GM12864 (cell line): ENCODE results near the gene ASCC2.

Source experiments
- DNase-seq: peaks from one replicate; pipeline ENCODE4 v3.0.0-alpha.2; 2011; ENCODE audit warnings: low read depth
- H3K4me3 ChIP-seq: 2 replicates; pipeline ENCODE4 v1.5.1; 2011; ENCODE audit warnings: mild to moderate bottlenecking, low read depth, low read length, control low read depth
- CTCF ChIP-seq: IDR thresholded peaks from 2 replicates; pipeline ENCODE4 v1.5.1; 2011; ENCODE audit warnings: low read depth, mild to moderate bottlenecking, moderate library complexity, low read length, control low read depth, inconsistent platforms; ENCODE audit errors: missing control alignments

The ASCC2 gene

DNA sequence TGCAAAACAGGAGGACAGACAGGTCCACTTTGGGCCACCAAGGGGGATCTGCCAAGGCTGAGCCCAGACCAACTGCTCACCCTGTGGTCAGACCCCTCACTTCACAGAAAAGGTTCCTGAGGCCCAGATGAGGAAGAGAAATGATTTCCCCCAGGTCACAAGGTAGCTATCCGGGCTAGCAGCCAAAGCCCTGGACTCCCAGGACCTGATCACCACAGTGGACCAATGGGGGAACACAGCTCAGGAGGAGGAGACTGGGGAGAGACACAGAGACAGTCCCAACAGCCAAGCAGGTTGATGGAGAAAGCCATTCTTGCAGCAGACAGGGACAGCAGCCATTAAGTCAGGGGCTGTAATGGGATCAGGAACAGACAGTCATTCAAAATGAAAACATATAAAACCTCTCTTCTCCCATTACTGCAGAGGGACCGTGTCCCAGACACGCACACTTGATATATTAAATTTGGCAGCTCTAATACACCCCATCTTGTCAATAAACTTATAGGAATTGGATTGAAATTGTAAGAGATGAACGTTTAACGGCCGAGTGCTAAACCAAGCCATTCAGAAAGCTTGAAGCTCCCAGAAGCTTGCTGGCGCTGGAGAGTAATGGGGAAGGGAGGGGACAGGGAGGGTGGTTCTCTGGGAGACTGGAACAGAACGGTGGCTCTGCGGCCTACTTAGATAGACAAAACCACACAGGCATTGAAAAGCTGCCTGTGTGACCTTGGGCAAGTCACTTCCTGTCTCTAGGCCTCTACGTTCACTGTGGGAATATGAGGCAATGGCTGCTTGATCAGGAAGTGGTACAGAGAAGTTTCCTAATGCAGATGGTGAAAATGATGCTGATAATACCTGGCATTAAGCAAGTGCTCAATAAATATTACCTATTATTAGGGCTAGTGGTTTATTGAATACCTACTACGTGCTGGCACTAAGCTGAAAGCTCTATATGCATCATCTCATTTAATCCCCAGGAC lies 87.2 kb downstream of the ASCC2 start:
- no peak for TF ChIP-seq CTCF
- H3K4me3 ChIP-seq, result no peak overlapping the region
- no peak for DNase-seq

DNA sequence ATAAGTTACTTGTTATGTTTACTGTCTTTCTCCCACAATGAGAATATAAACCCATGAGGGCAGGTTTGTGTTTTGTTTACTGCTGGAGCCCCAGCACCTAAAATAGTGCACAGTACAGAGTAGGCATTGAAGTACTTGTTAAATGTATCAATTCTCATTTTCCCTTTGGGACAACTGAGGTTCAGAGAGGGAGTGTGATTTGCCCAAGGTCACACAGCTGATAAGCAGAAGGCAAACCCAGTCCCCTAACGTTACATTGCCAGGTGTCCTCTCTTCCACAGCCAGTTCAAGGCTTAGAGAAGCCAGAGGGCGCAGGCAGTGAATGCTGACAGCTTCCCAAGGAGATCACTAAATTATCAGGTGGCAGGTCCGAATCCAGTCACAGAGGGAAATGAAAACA lies 88.0 kb downstream of the ASCC2 start:
- no peak for DNase-seq
- no peak overlapping the region for H3K4me3 ChIP-seq
- no peak for TF ChIP-seq CTCF

DNA sequence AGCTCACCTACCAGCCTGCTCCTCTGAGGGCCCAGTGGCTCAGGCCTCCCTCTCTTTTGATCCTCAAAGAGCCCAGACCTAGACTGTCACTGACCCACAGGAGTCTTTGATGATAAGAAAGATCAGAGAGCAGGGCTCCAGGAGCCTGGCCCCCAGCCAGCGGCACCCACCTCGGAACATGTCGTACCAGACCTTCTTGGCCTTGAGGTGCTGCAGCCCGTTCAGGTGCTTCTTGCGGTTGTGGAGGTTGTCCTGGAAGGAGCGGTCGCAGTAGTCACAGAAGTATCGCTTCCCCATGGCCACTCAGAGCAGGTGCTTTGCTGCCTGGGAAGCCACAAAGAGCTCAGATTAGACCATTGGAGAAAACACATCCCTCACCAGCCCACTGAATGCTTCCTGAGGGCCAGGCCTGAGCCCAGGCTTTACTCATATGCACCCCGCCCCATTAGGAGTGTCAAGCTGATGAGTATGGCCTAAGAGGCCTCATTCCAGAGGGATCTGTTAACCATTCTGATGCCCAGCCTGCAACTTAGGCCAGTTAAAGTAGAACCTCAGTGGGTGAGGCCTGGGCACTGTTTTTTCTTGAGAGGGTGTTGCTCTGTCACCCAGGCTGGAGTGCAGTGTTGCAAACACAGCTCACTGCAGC lies 89.7 kb downstream of the ASCC2 start:
- no peak overlapping the region for H3K4me3 ChIP-seq
- no peak for DNase-seq
- no peak for TF ChIP-seq CTCF

DNA sequence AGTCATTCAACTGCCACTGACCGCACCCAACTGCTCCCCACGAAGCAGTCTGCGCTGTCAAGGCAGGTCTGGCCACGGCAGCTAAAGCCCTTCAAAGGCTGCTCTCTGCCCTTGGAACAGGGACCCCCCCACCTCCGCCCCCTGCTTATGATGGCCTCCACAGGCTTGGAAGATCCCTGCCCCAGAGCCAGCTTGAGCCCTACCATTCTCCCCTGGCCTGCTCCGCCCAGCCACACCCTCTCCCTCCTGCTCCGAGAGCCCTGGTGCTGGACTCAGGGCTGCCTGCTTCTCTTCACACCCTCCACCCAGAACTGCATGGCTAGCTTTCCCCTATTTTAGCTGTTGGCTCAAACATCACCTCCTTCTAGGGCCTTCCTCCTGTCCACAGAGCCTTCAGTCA lies 90.2 kb downstream of the ASCC2 start:
- no peak for DNase-seq
- H3K4me3 ChIP-seq, result no peak overlapping the region
- TF ChIP-seq CTCF, result no peak

DNA sequence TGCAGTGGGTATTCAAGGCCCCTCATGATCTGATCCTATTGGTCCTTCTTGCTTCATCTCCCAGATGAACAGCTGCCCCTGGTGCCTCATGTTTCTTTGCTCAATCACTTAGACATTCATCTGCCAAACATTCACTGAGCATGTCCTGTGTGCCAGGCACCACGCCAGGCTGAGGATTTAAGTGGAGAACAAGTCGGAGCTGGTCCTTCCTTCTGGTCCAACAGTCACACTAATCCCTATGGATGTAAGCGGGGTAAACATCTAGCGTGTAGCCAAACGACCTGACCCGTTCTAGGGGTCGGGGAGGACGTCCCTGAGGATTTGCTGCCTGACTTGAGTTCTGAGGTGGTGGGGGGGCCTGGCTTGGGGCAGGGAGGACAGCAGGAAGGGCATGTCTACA lies 93.2 kb downstream of the ASCC2 start:
- no peak for DNase-seq
- TF ChIP-seq CTCF, result no peak

GRCh38 chr22:29742326-29742725 lies 95.7 kb downstream of the ASCC2 start:
- DNase-seq, result no peak
- no peak for TF ChIP-seq CTCF
- no peak overlapping the region for H3K4me3 ChIP-seq

More for the DNA sequence above, 93.2 kb downstream of the ASCC2 start:
- no peak overlapping the region for H3K4me3 ChIP-seq
